Liver (tissue), 3 donors: ENCODE measurements around the gene JAKMIP1.

Experiments
- EGR1 ChIP-seq, 2 donors: IDR thresholded peaks; 2 replicates each; pipeline ENCODE4 v1.6.1; 2016 to 2018; ENCODE audit warnings: antibody characterized with exemption in 2 of 2, low read depth in 2 of 2
- FOXA1 ChIP-seq: IDR thresholded peaks from 2 replicates; pipeline ENCODE4 v1.6.1; 2016; ENCODE audit warnings: antibody characterized with exemption
- GABPA ChIP-seq, 2 donors: IDR thresholded peaks in 1 of 2; conservative IDR thresholded peaks in 1 of 2; 2 replicates each; pipeline ENCODE4 v1.6.1; 2016; ENCODE audit warnings: antibody characterized with exemption in 2 of 2, mild to moderate bottlenecking in 1 of 2, moderate library complexity in 1 of 2
- HNF4A ChIP-seq, 2 donors: conservative IDR thresholded peaks; 2 replicates each; pipeline ENCODE4 v1.6.1; 2016; ENCODE audit warnings: antibody characterized with exemption in 2 of 2, mild to moderate bottlenecking in 2 of 2
- JUND ChIP-seq, 2 donors: IDR thresholded peaks; 2 replicates each; pipeline ENCODE4 v1.6.1; 2016; ENCODE audit warnings: antibody characterized with exemption in 2 of 2
- RAD21 ChIP-seq, 2 donors: IDR thresholded peaks; 2 replicates each; pipeline ENCODE4 v1.6.1; 2016; ENCODE audit warnings: antibody characterized with exemption in 2 of 2, mild to moderate bottlenecking in 2 of 2
- RXRA ChIP-seq, 2 donors: IDR thresholded peaks; 2 replicates each; pipeline ENCODE4 v1.6.1; 2017 to 2018; ENCODE audit warnings: antibody characterized with exemption in 2 of 2, mild to moderate bottlenecking in 1 of 2
- TAF1 ChIP-seq: conservative IDR thresholded peaks from 2 replicates; pipeline ENCODE4 v1.6.1; 2016; ENCODE audit warnings: antibody characterized with exemption, mild to moderate bottlenecking
- YY1 ChIP-seq: IDR thresholded peaks from 2 replicates; pipeline ENCODE4 v1.6.1; 2016; ENCODE audit warnings: antibody characterized with exemption, mild to moderate bottlenecking
- TF ChIP-seq, protein P1 (sequence below): IDR thresholded peaks from 2 replicates; pipeline ENCODE4 v1.6.1; 2016; ENCODE audit warnings: antibody characterized with exemption, mild to moderate bottlenecking
- TF ChIP-seq, protein P2 (sequence below): IDR thresholded peaks from 2 replicates; pipeline ENCODE4 v1.6.1; 2016; ENCODE audit warnings: antibody characterized with exemption
- TF ChIP-seq, protein P3 (sequence below): fragments of 150-350 bp; IDR thresholded peaks from 2 replicates; pipeline ENCODE4 v1.5.1; 2017; ENCODE audit warnings: improper control_type of control experiment, low read depth, low read length; ENCODE audit not compliant: missing input control
- TF ChIP-seq, protein P4 (sequence below): IDR thresholded peaks from 2 replicates; pipeline ENCODE4 v1.6.1; 2016; ENCODE audit warnings: antibody characterized with exemption
- TF ChIP-seq, protein P5 (sequence below): IDR thresholded peaks from 2 replicates; pipeline ENCODE4 v1.6.1; 2016; ENCODE audit warnings: antibody characterized with exemption
- donor health status: healthy.
- donor health status: healthy.

DNA sequence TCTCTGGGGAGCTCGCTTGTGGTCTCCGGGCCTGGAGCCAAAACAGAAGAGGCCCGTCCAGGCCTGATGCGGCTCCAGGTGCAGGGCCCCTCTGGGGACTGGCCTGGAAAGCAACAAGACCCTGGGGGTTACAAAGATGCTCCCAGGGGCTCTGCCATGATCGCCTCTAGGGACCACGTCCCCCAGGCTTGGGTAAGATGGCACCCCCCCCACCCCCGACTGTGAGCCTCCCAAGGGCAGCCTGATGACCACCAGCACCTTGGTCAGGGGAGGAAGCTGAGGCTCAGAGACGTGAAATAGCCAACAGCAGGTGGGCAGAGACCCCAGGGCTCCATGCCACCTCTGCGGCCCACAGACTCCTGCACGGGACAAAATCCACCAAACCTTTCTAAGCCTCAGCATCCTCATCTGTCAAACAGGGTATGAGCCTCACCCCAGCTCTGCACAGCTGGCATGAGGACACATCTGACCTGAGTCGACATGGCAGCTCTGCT lies 207.5 kb downstream of the JAKMIP1 start:
- TF ChIP-seq JUND (IDR thresholded peaks at IDR 0.05) (no peak), YY1 (no peak), TAF1 (no peak), EGR1 (IDR thresholded peaks at IDR 0.05; ENCODE audit: low read depth in 2 of 2) (no peak), GABPA (IDR thresholded peaks at IDR 0.05 in 1 of 2, conservative IDR thresholded peaks at IDR 0.05 in 1 of 2) (no peak), RXRA (IDR thresholded peaks at IDR 0.05) (no peak), HNF4A (conservative IDR thresholded peaks at IDR 0.05) (no peak), RAD21 (IDR thresholded peaks at IDR 0.05) (no peak), FOXA1 (no peak)
- TF ChIP-seq, protein P1, sequence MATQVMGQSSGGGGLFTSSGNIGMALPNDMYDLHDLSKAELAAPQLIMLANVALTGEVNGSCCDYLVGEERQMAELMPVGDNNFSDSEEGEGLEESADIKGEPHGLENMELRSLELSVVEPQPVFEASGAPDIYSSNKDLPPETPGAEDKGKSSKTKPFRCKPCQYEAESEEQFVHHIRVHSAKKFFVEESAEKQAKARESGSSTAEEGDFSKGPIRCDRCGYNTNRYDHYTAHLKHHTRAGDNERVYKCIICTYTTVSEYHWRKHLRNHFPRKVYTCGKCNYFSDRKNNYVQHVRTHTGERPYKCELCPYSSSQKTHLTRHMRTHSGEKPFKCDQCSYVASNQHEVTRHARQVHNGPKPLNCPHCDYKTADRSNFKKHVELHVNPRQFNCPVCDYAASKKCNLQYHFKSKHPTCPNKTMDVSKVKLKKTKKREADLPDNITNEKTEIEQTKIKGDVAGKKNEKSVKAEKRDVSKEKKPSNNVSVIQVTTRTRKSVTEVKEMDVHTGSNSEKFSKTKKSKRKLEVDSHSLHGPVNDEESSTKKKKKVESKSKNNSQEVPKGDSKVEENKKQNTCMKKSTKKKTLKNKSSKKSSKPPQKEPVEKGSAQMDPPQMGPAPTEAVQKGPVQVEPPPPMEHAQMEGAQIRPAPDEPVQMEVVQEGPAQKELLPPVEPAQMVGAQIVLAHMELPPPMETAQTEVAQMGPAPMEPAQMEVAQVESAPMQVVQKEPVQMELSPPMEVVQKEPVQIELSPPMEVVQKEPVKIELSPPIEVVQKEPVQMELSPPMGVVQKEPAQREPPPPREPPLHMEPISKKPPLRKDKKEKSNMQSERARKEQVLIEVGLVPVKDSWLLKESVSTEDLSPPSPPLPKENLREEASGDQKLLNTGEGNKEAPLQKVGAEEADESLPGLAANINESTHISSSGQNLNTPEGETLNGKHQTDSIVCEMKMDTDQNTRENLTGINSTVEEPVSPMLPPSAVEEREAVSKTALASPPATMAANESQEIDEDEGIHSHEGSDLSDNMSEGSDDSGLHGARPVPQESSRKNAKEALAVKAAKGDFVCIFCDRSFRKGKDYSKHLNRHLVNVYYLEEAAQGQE = no peak
- TF ChIP-seq, protein P2, sequence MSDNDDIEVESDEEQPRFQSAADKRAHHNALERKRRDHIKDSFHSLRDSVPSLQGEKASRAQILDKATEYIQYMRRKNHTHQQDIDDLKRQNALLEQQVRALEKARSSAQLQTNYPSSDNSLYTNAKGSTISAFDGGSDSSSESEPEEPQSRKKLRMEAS = no peak
- TF ChIP-seq, protein P3, sequence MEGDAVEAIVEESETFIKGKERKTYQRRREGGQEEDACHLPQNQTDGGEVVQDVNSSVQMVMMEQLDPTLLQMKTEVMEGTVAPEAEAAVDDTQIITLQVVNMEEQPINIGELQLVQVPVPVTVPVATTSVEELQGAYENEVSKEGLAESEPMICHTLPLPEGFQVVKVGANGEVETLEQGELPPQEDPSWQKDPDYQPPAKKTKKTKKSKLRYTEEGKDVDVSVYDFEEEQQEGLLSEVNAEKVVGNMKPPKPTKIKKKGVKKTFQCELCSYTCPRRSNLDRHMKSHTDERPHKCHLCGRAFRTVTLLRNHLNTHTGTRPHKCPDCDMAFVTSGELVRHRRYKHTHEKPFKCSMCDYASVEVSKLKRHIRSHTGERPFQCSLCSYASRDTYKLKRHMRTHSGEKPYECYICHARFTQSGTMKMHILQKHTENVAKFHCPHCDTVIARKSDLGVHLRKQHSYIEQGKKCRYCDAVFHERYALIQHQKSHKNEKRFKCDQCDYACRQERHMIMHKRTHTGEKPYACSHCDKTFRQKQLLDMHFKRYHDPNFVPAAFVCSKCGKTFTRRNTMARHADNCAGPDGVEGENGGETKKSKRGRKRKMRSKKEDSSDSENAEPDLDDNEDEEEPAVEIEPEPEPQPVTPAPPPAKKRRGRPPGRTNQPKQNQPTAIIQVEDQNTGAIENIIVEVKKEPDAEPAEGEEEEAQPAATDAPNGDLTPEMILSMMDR = no peak
- TF ChIP-seq, protein P4, sequence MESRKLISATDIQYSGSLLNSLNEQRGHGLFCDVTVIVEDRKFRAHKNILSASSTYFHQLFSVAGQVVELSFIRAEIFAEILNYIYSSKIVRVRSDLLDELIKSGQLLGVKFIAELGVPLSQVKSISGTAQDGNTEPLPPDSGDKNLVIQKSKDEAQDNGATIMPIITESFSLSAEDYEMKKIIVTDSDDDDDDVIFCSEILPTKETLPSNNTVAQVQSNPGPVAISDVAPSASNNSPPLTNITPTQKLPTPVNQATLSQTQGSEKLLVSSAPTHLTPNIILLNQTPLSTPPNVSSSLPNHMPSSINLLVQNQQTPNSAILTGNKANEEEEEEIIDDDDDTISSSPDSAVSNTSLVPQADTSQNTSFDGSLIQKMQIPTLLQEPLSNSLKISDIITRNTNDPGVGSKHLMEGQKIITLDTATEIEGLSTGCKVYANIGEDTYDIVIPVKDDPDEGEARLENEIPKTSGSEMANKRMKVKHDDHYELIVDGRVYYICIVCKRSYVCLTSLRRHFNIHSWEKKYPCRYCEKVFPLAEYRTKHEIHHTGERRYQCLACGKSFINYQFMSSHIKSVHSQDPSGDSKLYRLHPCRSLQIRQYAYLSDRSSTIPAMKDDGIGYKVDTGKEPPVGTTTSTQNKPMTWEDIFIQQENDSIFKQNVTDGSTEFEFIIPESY = no peak
- TF ChIP-seq, protein P5, sequence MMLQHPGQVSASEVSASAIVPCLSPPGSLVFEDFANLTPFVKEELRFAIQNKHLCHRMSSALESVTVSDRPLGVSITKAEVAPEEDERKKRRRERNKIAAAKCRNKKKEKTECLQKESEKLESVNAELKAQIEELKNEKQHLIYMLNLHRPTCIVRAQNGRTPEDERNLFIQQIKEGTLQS = no peak
